ENCODE results near the gene ABLIM3. TPM values are rescaled to one million over a fixed set of nuclear protein-coding genes. Genes with fewer than 3 reads are reported as not detected.

The ABLIM3 gene
- total and polyA plus RNA-seq, 2 experiments from 2014 or later, result 1.1 to 2.1 TPM

DNA sequence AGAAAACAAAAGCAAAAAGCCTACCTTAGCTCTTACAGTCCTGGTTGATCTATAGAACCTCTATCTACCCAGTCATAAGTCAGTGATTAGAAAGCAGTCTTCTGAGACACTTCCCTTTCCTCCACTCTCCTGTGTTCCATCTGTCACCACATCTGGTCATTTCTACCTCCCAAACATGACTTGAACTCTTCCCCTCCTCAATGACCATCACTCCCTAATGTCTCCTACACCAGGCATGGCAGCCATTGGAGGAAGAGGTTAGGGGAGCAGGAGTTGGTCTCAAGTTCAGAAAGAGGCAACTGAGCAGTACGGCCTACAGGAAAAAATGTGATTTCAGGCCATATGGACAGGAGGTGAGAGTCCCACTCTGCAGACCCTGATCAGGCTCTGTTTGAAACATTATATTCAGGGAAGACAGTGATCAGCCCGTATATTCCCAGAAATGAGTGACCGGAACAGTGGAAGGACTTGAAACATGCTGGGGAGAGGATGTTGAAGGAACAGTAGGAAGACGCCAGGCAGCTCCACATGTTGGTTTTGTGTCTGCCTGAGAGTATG is 12.0 kb downstream of the ABLIM3 start:
- peak overlapping the region; percentile 91 for H3K27ac ChIP-seq
- TF ChIP-seq CTCF (IDR thresholded peaks at IDR 0.05; ENCODE audit: low read depth, low read length), result no peak
- H3K4me3 ChIP-seq, result no peak overlapping the region
- H3K4me1 ChIP-seq (ENCODE audit: low read depth), result peaks cover 49% of the 10 kb centered on the region
- no peaks in the 10 kb centered on the region for H3K36me3 ChIP-seq
- H3K9me3 ChIP-seq (ENCODE audit: low read depth), result no peaks in the 10 kb centered on the region
- no peaks in the 10 kb centered on the region for H3K27me3 ChIP-seq
- DNase-seq (ENCODE audit: low read depth in 1 of 2, low spot score in 1 of 2), result no peak

- DNase-seq (ENCODE audit: low read depth in 1 of 2, low spot score in 1 of 2), result peak; percentile 38 to 81
- no peak for TF ChIP-seq CTCF (IDR thresholded peaks at IDR 0.05; ENCODE audit: low read depth, low read length)
- peak overlapping the region; percentile 91 for H3K27ac ChIP-seq
Measured at GRCh38 chr5:149153751-149154610, 12.7 kb downstream of the ABLIM3 start.

DNA sequence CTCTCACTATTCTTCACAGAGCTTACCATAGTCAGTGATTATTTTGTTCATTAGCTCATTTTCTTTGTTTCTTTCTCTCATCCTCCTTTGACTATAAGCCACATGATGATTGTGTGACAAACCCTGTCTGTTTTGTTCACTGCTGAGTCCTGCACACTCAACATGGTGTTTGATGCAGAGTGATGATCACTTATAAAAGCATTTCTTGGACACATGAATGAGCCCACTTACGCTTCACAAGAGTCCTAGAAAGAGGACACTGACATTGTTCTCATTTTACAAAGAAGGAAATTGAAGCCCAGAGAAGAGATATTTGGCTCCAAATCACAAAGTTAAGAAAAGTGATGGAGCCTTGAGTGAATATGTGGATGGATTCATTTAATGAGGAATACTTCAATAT is 13.4 kb downstream of the ABLIM3 start:
- peak overlapping the region; percentile 91 for H3K27ac ChIP-seq
- H3K4me1 ChIP-seq (ENCODE audit: low read depth), result peaks cover 55% of the 10 kb centered on the region
- no peak for DNase-seq (ENCODE audit: low read depth in 1 of 2, low spot score in 1 of 2)
- H3K4me3 ChIP-seq, result no peak overlapping the region
- no peaks in the 10 kb centered on the region for H3K36me3 ChIP-seq
- no peaks in the 10 kb centered on the region for H3K9me3 ChIP-seq (ENCODE audit: low read depth)
- no peaks in the 10 kb centered on the region for H3K27me3 ChIP-seq
- no peak for TF ChIP-seq CTCF (IDR thresholded peaks at IDR 0.05; ENCODE audit: low read depth, low read length)

More at GRCh38 chr5:149153751-149154610, 12.7 kb downstream of the ABLIM3 start:
- no peaks in the 10 kb centered on the region for H3K36me3 ChIP-seq
- no peaks in the 10 kb centered on the region for H3K9me3 ChIP-seq (ENCODE audit: low read depth)
- peaks cover 51% of the 10 kb centered on the region for H3K4me1 ChIP-seq (ENCODE audit: low read depth)
- H3K4me3 ChIP-seq, result no peak overlapping the region
- no peaks in the 10 kb centered on the region for H3K27me3 ChIP-seq

GRCh38 chr5:149156435-149157083 is 15.3 kb downstream of the ABLIM3 start:
- no peak for DNase-seq (ENCODE audit: low read depth in 1 of 2, low spot score in 1 of 2)
- Histone ChIP-seq H3K4me1 (ENCODE audit: low read depth) (peaks cover 55% of the 10 kb centered on the region), H3K4me3 (no peak overlapping the region), H3K36me3 (no peaks in the 10 kb centered on the region), H3K27ac (no peak overlapping the region), H3K27me3 (no peaks in the 10 kb centered on the region), H3K9me3 (ENCODE audit: low read depth) (no peaks in the 10 kb centered on the region)
- TF ChIP-seq CTCF (IDR thresholded peaks at IDR 0.05; ENCODE audit: low read depth, low read length), result no peak

- DNase-seq (ENCODE audit: low read depth in 1 of 2, low spot score in 1 of 2), result no peak
- no peak overlapping the region for H3K4me3 ChIP-seq
Measured at GRCh38 chr5:149157330-149157729, 16.0 kb downstream of the ABLIM3 start.

More at GRCh38 chr5:149157330-149157729, 16.0 kb downstream of the ABLIM3 start:
- Histone ChIP-seq H3K36me3 (no peaks in the 10 kb centered on the region), H3K27me3 (no peaks in the 10 kb centered on the region), H3K9me3 (ENCODE audit: low read depth) (no peaks in the 10 kb centered on the region), H3K4me1 (ENCODE audit: low read depth) (peaks cover 55% of the 10 kb centered on the region), H3K27ac (no peak overlapping the region)
- no peak for TF ChIP-seq CTCF (IDR thresholded peaks at IDR 0.05; ENCODE audit: low read depth, low read length)
